Measurements from ENCODE around the gene VARS1. TPM values are rescaled to one million over a fixed set of nuclear protein-coding genes. Genes with fewer than 3 reads are reported as not detected.

Gene VARS1
- polyA plus RNA-seq, 5 donors = 32.5 to 52.1 (median 38.9) TPM

Other genes with a start within 250 kb of the VARS1 start
- 1 to 10 TPM; 2.6 to 6.4 (median 4.1) TPM for gene ATP6V1G2, start 249.1 kb downstream of the VARS1 start, polyA plus RNA-seq (ENCODE audit: insufficient read depth in 1 of 5, insufficient read length in 5 of 5, low replicate concordance in 1 of 5)
- gene NFKBIL1, start 248.1 kb downstream of the VARS1 start, polyA plus RNA-seq (ENCODE audit: insufficient read depth in 1 of 5, insufficient read length in 5 of 5, low replicate concordance in 1 of 5) = 10 to 100 TPM; 16.7 to 26.2 (median 20.0) TPM
- gene LTA, start 223.5 kb downstream of the VARS1 start, polyA plus RNA-seq (ENCODE audit: insufficient read depth in 1 of 5, insufficient read length in 5 of 5, low replicate concordance in 1 of 5) = under 1 TPM; 0.16 to 0.52 (median 0.35) TPM
- under 1 TPM in 4 of 5 donors, not detected in 1; 0.21 to 0.48 (median 0.23) TPM for gene TNF, start 220.2 kb downstream of the VARS1 start, polyA plus RNA-seq (ENCODE audit: insufficient read depth in 1 of 5, insufficient read length in 5 of 5, low replicate concordance in 1 of 5)
- gene LTB, start 213.3 kb downstream of the VARS1 start, polyA plus RNA-seq (ENCODE audit: insufficient read depth in 1 of 5, insufficient read length in 5 of 5, low replicate concordance in 1 of 5) = 1 to 10 TPM; 2.4 to 4.7 (median 2.5) TPM
- gene LST1, start 209.5 kb downstream of the VARS1 start, polyA plus RNA-seq (ENCODE audit: insufficient read depth in 1 of 5, insufficient read length in 5 of 5, low replicate concordance in 1 of 5) = 1 to 10 TPM; 5.4 to 9.2 (median 6.6) TPM
- under 1 TPM in 4 of 5 donors, not detected in 1; 0.21 to 0.73 (median 0.39) TPM for gene NCR3, start 202.7 kb downstream of the VARS1 start, polyA plus RNA-seq (ENCODE audit: insufficient read depth in 1 of 5, insufficient read length in 5 of 5, low replicate concordance in 1 of 5)
- 10 to 100 TPM; 18.6 to 25.9 (median 21.7) TPM for gene AIF1, start 180.5 kb downstream of the VARS1 start, polyA plus RNA-seq (ENCODE audit: insufficient read depth in 1 of 5, insufficient read length in 5 of 5, low replicate concordance in 1 of 5)
- 100 to 1,000 TPM; 128 to 193 (median 141) TPM for gene PRRC2A, start 175.0 kb downstream of the VARS1 start, polyA plus RNA-seq (ENCODE audit: insufficient read depth in 1 of 5, insufficient read length in 5 of 5, low replicate concordance in 1 of 5)
- gene BAG6, start 143.1 kb downstream of the VARS1 start, polyA plus RNA-seq (ENCODE audit: insufficient read depth in 1 of 5, insufficient read length in 5 of 5, low replicate concordance in 1 of 5) = 100 to 1,000 TPM; 171 to 262 (median 214) TPM
- 10 to 100 TPM in 1 of 5 donors, 1 to 10 TPM in 4; 4.5 to 12.0 (median 6.3) TPM for gene APOM, start 139.9 kb downstream of the VARS1 start, polyA plus RNA-seq (ENCODE audit: insufficient read depth in 1 of 5, insufficient read length in 5 of 5, low replicate concordance in 1 of 5)
- 10 to 100 TPM; 15.3 to 19.6 (median 16.6) TPM for gene C6orf47, start 135.0 kb downstream of the VARS1 start, polyA plus RNA-seq (ENCODE audit: insufficient read depth in 1 of 5, insufficient read length in 5 of 5, low replicate concordance in 1 of 5)
- 10 to 100 TPM; 17.9 to 23.6 (median 21.5) TPM for gene GPANK1, start 130.8 kb downstream of the VARS1 start, polyA plus RNA-seq (ENCODE audit: insufficient read depth in 1 of 5, insufficient read length in 5 of 5, low replicate concordance in 1 of 5)
- 100 to 1,000 TPM; 172 to 193 (median 189) TPM for gene CSNK2B, start 129.7 kb downstream of the VARS1 start, polyA plus RNA-seq (ENCODE audit: insufficient read depth in 1 of 5, insufficient read length in 5 of 5, low replicate concordance in 1 of 5)
- gene LY6G5B, start 125.8 kb downstream of the VARS1 start, polyA plus RNA-seq (ENCODE audit: insufficient read depth in 1 of 5, insufficient read length in 5 of 5, low replicate concordance in 1 of 5) = 10 to 100 TPM; 24.1 to 40.6 (median 31.2) TPM
- 1 to 10 TPM; 2.7 to 5.0 (median 4.4) TPM for gene LY6G5C, start 114.7 kb downstream of the VARS1 start, polyA plus RNA-seq (ENCODE audit: insufficient read depth in 1 of 5, insufficient read length in 5 of 5, low replicate concordance in 1 of 5)
- 10 to 100 TPM; 48.7 to 64.2 (median 59.9) TPM for gene ABHD16A, start 92.4 kb downstream of the VARS1 start, polyA plus RNA-seq (ENCODE audit: insufficient read depth in 1 of 5, insufficient read length in 5 of 5, low replicate concordance in 1 of 5)
- 1 to 10 TPM in 3 of 5 donors, under 1 TPM in 1, not detected in 1; 0.88 to 1.5 (median 1.2) TPM for gene LY6G6F, start 88.9 kb downstream of the VARS1 start, polyA plus RNA-seq (ENCODE audit: insufficient read depth in 1 of 5, insufficient read length in 5 of 5, low replicate concordance in 1 of 5)
- under 1 TPM in 3 of 5 donors, not detected in 2; 0.48 to 0.88 (median 0.80) TPM for gene LY6G6D, start 80.4 kb downstream of the VARS1 start, polyA plus RNA-seq (ENCODE audit: insufficient read depth in 1 of 5, insufficient read length in 5 of 5, low replicate concordance in 1 of 5)
- under 1 TPM; 0.39 to 0.93 (median 0.65) TPM for gene LY6G6C, start 74.0 kb downstream of the VARS1 start, polyA plus RNA-seq (ENCODE audit: insufficient read depth in 1 of 5, insufficient read length in 5 of 5, low replicate concordance in 1 of 5)
- 1 to 10 TPM; 2.4 to 3.8 (median 3.0) TPM for gene MPIG6B, start 72.4 kb downstream of the VARS1 start, polyA plus RNA-seq (ENCODE audit: insufficient read depth in 1 of 5, insufficient read length in 5 of 5, low replicate concordance in 1 of 5)
- gene DDAH2, start 66.5 kb downstream of the VARS1 start, polyA plus RNA-seq (ENCODE audit: insufficient read depth in 1 of 5, insufficient read length in 5 of 5, low replicate concordance in 1 of 5) = 100 to 1,000 TPM; 137 to 213 (median 159) TPM
- 100 to 1,000 TPM; 265 to 287 (median 272) TPM for gene CLIC1, start 59.2 kb downstream of the VARS1 start, polyA plus RNA-seq (ENCODE audit: insufficient read depth in 1 of 5, insufficient read length in 5 of 5, low replicate concordance in 1 of 5)
- gene MSH5, start 55.7 kb downstream of the VARS1 start, polyA plus RNA-seq (ENCODE audit: insufficient read depth in 1 of 5, insufficient read length in 5 of 5, low replicate concordance in 1 of 5) = 10 to 100 TPM; 27.3 to 45.6 (median 29.6) TPM
- 10 to 100 TPM in 1 of 5 donors, 1 to 10 TPM in 4; 6.6 to 12.2 (median 8.2) TPM for gene SAPCD1, start 33.1 kb downstream of the VARS1 start, polyA plus RNA-seq (ENCODE audit: insufficient read depth in 1 of 5, insufficient read length in 5 of 5, low replicate concordance in 1 of 5)
- gene VWA7, start 18.4 kb downstream of the VARS1 start, polyA plus RNA-seq (ENCODE audit: insufficient read depth in 1 of 5, insufficient read length in 5 of 5, low replicate concordance in 1 of 5) = 1 to 10 TPM; 1.6 to 3.7 (median 2.0) TPM
- 10 to 100 TPM; 78.9 to 89.9 (median 81.8) TPM for gene LSM2, start 11.2 kb upstream of the VARS1 start, polyA plus RNA-seq (ENCODE audit: insufficient read depth in 1 of 5, insufficient read length in 5 of 5, low replicate concordance in 1 of 5)
- gene HSPA1L, start 19.5 kb upstream of the VARS1 start, polyA plus RNA-seq (ENCODE audit: insufficient read depth in 1 of 5, insufficient read length in 5 of 5, low replicate concordance in 1 of 5) = 1 to 10 TPM; 2.9 to 4.6 (median 3.5) TPM
- 100 to 1,000 TPM in 2 of 5 donors, 10 to 100 TPM in 3; 56.8 to 137 (median 68.3) TPM for gene HSPA1A, start 19.8 kb upstream of the VARS1 start, polyA plus RNA-seq (ENCODE audit: insufficient read depth in 1 of 5, insufficient read length in 5 of 5, low replicate concordance in 1 of 5)
- 100 to 1,000 TPM in 2 of 5 donors, 10 to 100 TPM in 3; 63.8 to 137 (median 79.9) TPM for gene HSPA1B, start 32.0 kb upstream of the VARS1 start, polyA plus RNA-seq (ENCODE audit: insufficient read depth in 1 of 5, insufficient read length in 5 of 5, low replicate concordance in 1 of 5)
- gene NEU1, start 67.1 kb upstream of the VARS1 start, polyA plus RNA-seq (ENCODE audit: insufficient read depth in 1 of 5, insufficient read length in 5 of 5, low replicate concordance in 1 of 5) = 10 to 100 TPM; 22.3 to 31.1 (median 29.1) TPM
- 10 to 100 TPM; 10.2 to 24.4 (median 19.1) TPM for gene SLC44A4, start 83.2 kb upstream of the VARS1 start, polyA plus RNA-seq (ENCODE audit: insufficient read depth in 1 of 5, insufficient read length in 5 of 5, low replicate concordance in 1 of 5)
- 10 to 100 TPM; 59.7 to 83.8 (median 74.1) TPM for gene EHMT2, start 101.9 kb upstream of the VARS1 start, polyA plus RNA-seq (ENCODE audit: insufficient read depth in 1 of 5, insufficient read length in 5 of 5, low replicate concordance in 1 of 5)
- 10 to 100 TPM; 17.0 to 24.5 (median 21.3) TPM for gene ZBTB12, start 106.3 kb upstream of the VARS1 start, polyA plus RNA-seq (ENCODE audit: insufficient read depth in 1 of 5, insufficient read length in 5 of 5, low replicate concordance in 1 of 5)
- 1 to 10 TPM; 3.6 to 7.4 (median 6.0) TPM for gene C2, start 132.0 kb upstream of the VARS1 start, polyA plus RNA-seq (ENCODE audit: insufficient read depth in 1 of 5, insufficient read length in 5 of 5, low replicate concordance in 1 of 5)
- 1 to 10 TPM; 2.1 to 8.6 (median 4.3) TPM for gene CFB, start 150.3 kb upstream of the VARS1 start, polyA plus RNA-seq (ENCODE audit: insufficient read depth in 1 of 5, insufficient read length in 5 of 5, low replicate concordance in 1 of 5)
- 10 to 100 TPM; 76.5 to 93.4 (median 81.9) TPM for gene NELFE, start 163.2 kb upstream of the VARS1 start, polyA plus RNA-seq (ENCODE audit: insufficient read depth in 1 of 5, insufficient read length in 5 of 5, low replicate concordance in 1 of 5)
- 10 to 100 TPM; 32.1 to 43.2 (median 41.7) TPM for gene SKIC2, start 163.4 kb upstream of the VARS1 start, polyA plus RNA-seq (ENCODE audit: insufficient read depth in 1 of 5, insufficient read length in 5 of 5, low replicate concordance in 1 of 5)
- gene DXO, start 176.4 kb upstream of the VARS1 start, polyA plus RNA-seq (ENCODE audit: insufficient read depth in 1 of 5, insufficient read length in 5 of 5, low replicate concordance in 1 of 5) = 10 to 100 TPM; 22.7 to 31.8 (median 27.5) TPM
- 10 to 100 TPM in 1 of 5 donors, 1 to 10 TPM in 4; 4.6 to 17.8 (median 7.6) TPM for gene C4A, start 186.3 kb upstream of the VARS1 start, polyA plus RNA-seq (ENCODE audit: insufficient read depth in 1 of 5, insufficient read length in 5 of 5, low replicate concordance in 1 of 5)
- gene C4B, start 219.0 kb upstream of the VARS1 start, polyA plus RNA-seq (ENCODE audit: insufficient read depth in 1 of 5, insufficient read length in 5 of 5, low replicate concordance in 1 of 5) = 10 to 100 TPM in 2 of 5 donors, 1 to 10 TPM in 3; 6.0 to 20.5 (median 8.7) TPM
- 1 to 10 TPM in 1 of 5 donors, under 1 TPM in 4; 0.26 to 1.2 (median 0.87) TPM for gene CYP21A2, start 242.7 kb upstream of the VARS1 start, polyA plus RNA-seq (ENCODE audit: insufficient read depth in 1 of 5, insufficient read length in 5 of 5, low replicate concordance in 1 of 5)

All from right lung (tissue), 5 donors.